ENCODE results near the gene MAPK10.

- TF ChIP-seq EP300 (IDR thresholded peaks at IDR 0.05) (no peak), CTCF (IDR thresholded peaks at IDR 0.05) (no peak), POLR2AphosphoS5 (IDR thresholded peaks at IDR 0.05) (no peak), POLR2A (IDR thresholded peaks at IDR 0.05) (no peak)
Observed at GRCh38 chr4:86114563-86114962, 245.3 kb downstream of the MAPK10 start.
